22Rv1 (cell line): ENCODE measurements around the gene RPL10A.

Experiments used
- CTCF ChIP-seq: fragments of 450-650 bp; IDR thresholded peaks from 2 replicates; pipeline ENCODE4 v1.5.1; 2017; ENCODE audit warnings: mild to moderate bottlenecking
- ZFX ChIP-seq: fragments of 450-650 bp; IDR thresholded peaks from 2 replicates; pipeline ENCODE4 v1.6.1; 2017; ENCODE audit warnings: antibody characterized with exemption, borderline replicate concordance

GRCh38 chr6:35468980-35469750 lies 964 bp downstream of the RPL10A start:
- TF ChIP-seq CTCF (no peak), ZFX (no peak)
